Activated gamma-delta T cell treated with Interleukin-2 at 50 U/mL for 16 hours (primary cell): ENCODE measurements around the gene HSPA12B.

Source experiments
- DNase-seq: peaks from one replicate; pipeline ENCODE4 v3.0.0-alpha.2; 2020

The HSPA12B gene

GRCh38 chr20:3705970-3706739 lies 26.3 kb upstream of the HSPA12B start:
- DNase-seq = no peak

- no peak for DNase-seq
These were observed 25.5 kb upstream of the HSPA12B start for GRCh38 chr20:3706774-3707507.

- no peak for DNase-seq
These were observed 25.0 kb upstream of the HSPA12B start for GRCh38 chr20:3707508-3707899.

- no peak for DNase-seq
These were observed 22.4 kb upstream of the HSPA12B start for GRCh38 chr20:3710011-3710466.

GRCh38 chr20:3710703-3711483 lies 21.6 kb upstream of the HSPA12B start:
- peak; percentile 79 for DNase-seq

- DNase-seq = no peak
These were observed 21.0 kb upstream of the HSPA12B start for GRCh38 chr20:3711484-3711941.

DNA sequence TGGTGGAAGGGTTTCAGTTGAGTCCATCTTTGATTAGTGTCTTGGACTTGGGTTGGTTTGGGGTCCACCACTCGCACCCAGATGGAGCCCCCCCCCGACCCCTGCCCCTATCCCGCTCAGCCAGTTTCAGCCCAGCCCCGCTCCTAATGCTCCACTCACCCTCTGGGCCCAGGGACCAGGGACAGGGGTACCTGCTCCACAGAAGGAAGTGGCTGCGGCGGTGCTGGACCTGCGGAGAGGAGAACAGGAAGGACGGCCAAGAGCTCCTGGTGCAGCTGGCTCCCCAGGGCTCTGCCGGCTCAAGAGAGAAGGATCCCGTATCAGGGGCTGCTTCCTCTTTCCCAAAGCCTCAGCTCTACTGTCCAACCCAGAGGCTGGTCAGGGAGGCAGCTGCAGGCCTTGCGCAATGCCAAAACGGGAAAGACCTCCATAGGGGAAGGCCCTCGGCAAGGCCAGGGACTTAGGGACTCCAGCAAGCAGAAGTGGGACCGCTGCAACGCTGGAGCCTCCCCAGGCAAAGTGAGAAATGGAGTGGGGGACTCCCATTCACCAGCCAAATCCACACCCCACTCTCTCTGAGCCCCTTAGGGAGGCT lies 20.1 kb upstream of the HSPA12B start, which contains the start of gene SIGLEC1:
TSS of gene SIGLEC1 (minus strand) at position 322 of the 595 bp plus-strand sequence. CDS start 5,472 bp downstream, outside the sequence.
- DNase-seq = no peak

GRCh38 chr20:3714092-3714491 lies 18.4 kb upstream of the HSPA12B start:
- DNase-seq = no peak

DNA sequence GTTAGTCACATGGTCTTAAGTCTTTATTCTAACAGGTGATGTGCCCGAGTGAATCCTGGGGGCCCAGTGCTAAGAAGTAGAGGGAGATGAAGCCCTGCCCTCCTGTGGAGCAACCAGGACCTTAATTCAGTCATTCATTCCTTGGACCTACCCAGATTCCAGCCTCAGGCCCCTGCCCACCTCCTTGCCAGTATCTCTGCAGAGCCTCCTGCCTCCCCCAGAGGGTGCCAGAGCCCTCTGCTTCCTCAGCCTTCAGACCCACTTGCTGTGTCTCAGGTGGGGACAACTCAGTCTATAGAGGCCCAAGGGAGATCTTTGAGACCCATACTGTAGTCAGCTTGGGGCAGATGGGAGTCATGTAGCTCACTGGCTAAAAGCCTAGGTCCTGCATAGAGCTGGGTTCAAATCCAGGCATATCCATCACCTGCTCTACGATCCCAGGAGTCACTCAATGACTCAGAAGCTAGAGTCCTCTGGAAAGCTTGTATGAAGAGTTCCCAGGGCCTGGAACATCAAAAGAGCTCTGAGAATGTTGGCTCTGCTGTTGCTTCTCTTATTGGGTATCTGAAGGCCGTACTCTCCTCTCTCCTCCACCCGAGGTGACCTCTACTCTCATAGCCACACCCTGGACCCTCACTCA lies 16.2 kb upstream of the HSPA12B start:
- no peak for DNase-seq

GRCh38 chr20:3719046-3719445 lies 13.4 kb upstream of the HSPA12B start:
- no peak for DNase-seq

DNA sequence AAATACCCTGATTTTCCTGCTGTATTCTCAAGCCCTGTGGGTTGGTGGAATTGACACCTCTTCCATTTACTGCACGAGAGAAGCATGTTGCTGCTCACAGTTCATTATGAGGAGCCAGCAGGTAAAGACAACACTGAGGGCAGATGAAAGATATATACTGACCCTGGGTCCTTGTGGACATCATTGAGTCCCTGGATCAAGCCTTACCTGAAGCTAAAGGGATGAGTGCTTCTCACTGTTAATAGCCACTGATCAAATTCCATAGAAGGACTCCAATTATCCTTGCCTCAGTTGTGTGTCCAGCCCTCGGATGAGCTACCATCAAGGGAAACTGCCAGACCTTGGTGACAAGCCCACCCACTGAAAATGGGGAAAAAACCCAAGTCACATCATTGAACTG lies 12.4 kb upstream of the HSPA12B start:
- DNase-seq = no peak

GRCh38 chr20:3720626-3721025 lies 11.9 kb upstream of the HSPA12B start:
- no peak for DNase-seq

DNA sequence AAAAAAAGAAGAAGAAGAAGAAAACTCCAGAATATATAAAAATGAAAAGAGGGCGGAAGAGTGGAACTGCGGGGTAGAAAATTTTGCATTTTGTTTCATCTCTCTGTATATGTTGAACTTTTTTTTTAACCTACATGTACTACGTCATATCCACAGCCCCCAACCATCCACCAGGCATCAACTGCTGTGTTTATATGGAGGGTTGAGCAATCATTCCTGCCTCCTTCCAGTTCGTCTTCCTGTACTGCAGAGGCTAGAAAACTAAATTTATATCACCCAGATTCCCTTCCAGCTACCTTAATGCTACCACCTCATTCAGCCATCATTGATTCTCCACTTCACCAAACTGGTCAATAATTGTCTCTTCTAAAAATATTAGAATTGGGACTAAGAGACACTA lies 10.6 kb upstream of the HSPA12B start:
- no peak for DNase-seq

- DNase-seq = no peak
These were observed 9.2 kb upstream of the HSPA12B start for GRCh38 chr20:3723284-3723683.

- no peak for DNase-seq
These were observed 8.1 kb upstream of the HSPA12B start for GRCh38 chr20:3724356-3724755.

DNA sequence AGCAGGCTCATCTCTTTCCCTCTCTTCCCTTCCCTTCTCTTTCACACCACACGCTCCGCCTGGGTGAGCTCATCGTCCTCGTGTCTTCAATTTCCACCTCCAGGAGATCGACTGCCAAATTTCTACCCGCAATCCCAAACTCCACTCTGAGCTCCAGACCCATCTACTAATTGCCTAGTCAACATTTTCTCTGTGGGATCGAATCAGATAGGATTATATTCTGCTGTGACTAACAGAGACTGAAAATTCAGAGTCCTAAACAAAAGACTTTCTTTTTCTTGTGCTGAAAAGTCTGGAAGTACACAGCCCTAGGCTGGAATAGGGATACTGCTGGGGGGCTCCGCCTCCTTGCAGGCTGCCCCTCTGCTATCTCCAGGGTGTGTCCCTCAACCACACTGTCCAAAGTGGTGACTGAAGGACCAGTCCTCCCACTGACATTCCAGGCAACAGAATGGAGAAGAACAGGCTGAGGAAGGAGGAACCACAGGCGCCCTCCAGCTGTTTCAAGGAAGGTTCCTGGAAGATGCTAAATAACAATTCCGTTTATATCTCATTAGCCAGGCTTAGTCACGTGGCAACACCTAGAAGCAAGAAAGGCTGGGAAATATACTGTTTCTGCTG lies 5.0 kb upstream of the HSPA12B start:
- DNase-seq = no peak

GRCh38 chr20:3728354-3728753 lies 4.1 kb upstream of the HSPA12B start:
- DNase-seq = no peak

DNA sequence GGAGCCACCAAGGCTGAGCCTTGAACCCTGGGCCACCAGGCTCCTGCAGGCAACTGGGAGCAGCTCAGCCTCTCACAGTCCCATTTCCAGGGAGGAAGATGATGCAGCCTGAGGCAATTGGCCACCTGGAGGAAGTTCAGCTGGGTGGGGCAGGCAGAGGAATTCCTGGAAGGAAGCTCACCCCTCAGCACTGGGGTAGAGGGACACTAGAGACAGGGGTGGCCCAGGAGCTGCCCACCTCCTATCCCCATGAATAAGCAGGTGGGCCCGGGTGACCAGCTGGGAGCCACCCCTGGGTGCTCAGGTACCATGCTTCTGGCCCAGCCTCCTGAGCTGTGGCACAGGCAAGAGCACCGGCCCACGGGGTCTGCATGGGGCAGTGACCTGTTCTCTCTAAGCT lies 3.6 kb upstream of the HSPA12B start:
- DNase-seq = no peak

- DNase-seq = no peak
These were observed 3.1 kb upstream of the HSPA12B start for GRCh38 chr20:3729378-3729777.

DNA sequence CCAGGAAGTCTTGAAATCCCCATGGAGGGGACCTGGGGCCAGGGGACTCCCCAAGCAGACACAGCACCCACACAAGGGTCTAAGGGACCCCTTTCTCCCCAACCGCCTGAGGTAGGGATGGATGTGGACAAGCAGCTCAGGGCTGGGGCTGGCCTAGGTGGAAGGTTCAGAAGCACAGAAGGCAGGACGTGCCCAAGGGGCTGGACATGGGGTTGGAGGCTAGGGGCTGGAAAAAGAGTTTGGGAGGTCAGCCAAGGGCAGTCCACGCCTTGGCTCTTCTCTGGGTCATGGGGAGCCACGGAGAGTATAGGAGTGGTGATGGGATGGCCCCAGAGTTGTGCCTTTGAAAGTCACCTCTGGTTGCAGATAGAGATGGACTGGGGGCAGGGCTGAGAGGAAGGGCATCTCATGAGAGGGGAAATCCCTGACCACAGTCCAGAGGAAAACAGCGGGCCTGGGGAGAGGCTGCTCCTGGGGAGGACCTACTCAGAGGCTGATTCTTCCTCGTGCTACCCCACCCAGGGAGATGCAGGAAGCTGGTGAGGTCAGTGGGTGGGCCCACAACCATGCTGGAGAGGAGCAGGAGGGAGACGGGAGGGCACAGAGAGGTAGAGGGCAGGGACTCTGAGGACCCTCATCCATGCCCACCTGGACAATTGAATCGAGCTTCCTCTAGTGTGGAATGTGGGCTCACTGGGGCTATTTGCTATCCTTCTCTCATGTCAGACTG lies 2.5 kb upstream of the HSPA12B start:
- no peak for DNase-seq
